GM18870 (cell line): Measurements from ENCODE around the gene ZNF408.

ENCODE experiments used
- ATAC-seq: cut with Tn5 transposase; IDR thresholded peaks from one replicate; pipeline ENCODE4 v1.9.1; 2021; ENCODE audit warnings: moderate library complexity; ENCODE audit not compliant: unreplicated experiment

ZNF408 gene

GRCh38 chr11:46725338-46726205, 24.7 kb downstream of the ZNF408 start:
- no peak for ATAC-seq

GRCh38 chr11:46726206-46726862, 25.5 kb downstream of the ZNF408 start:
- ATAC-seq, result no peak

GRCh38 chr11:46727952-46728658, 27.3 kb downstream of the ZNF408 start:
- no peak for ATAC-seq

- no peak for ATAC-seq
Observed at GRCh38 chr11:46728659-46729040, 27.8 kb downstream of the ZNF408 start.

- ATAC-seq, result no peak
Observed at GRCh38 chr11:46729110-46730027, 28.5 kb downstream of the ZNF408 start.

- no peak for ATAC-seq
Observed at GRCh38 chr11:46731545-46731944, 30.7 kb downstream of the ZNF408 start.

GRCh38 chr11:46733234-46733633, 32.4 kb downstream of the ZNF408 start:
- ATAC-seq, result no peak

- no peak for ATAC-seq
Observed at GRCh38 chr11:46736146-46736545, 35.3 kb downstream of the ZNF408 start.

GRCh38 chr11:46736615-46737014, 35.8 kb downstream of the ZNF408 start:
- ATAC-seq, result no peak

- ATAC-seq, result no peak
Observed at GRCh38 chr11:46737699-46738098, 36.9 kb downstream of the ZNF408 start.

GRCh38 chr11:46738887-46739286, 38.1 kb downstream of the ZNF408 start:
- no peak for ATAC-seq

- ATAC-seq, result no peak
Observed at GRCh38 chr11:46741600-46742484, 41.0 kb downstream of the ZNF408 start.

GRCh38 chr11:46743043-46743442, 42.2 kb downstream of the ZNF408 start:
- no peak for ATAC-seq

- ATAC-seq, result no peak
Observed at GRCh38 chr11:46743693-46744339, 43.0 kb downstream of the ZNF408 start.

GRCh38 chr11:46745328-46745727, 44.5 kb downstream of the ZNF408 start:
- ATAC-seq, result no peak

GRCh38 chr11:46745995-46746394, 45.2 kb downstream of the ZNF408 start:
- ATAC-seq, result no peak

GRCh38 chr11:46747150-46747549, 46.3 kb downstream of the ZNF408 start:
- ATAC-seq, result no peak
